HCT116 (cell line): ENCODE results near the gene MYLK3. TPM values are rescaled to one million over a fixed set of nuclear protein-coding genes. Genes with fewer than 3 reads are reported as not detected.
A peak's percentile ranks its signal among the peaks of the same experiment; 100 is the strongest.

Experiments used
- ATAC-seq: fragments of 200-7000 bp; cut with Tn5 transposase; 2 replicates; pipeline ENCODE4 v1.9.1; 2020; ENCODE audit warnings: mild to moderate bottlenecking, moderate library complexity
- BruUV-seq: library from RNA; stranded (reverse); fragments of 400-500 nt; replicated peaks from 2 replicates; lab custom pipeline; 2021; lab: Mats Ljungman, UMichigan
- CTCF ChIA-PET: fragments of 300-600 bp; sonication (Branson Sonifier 250); formaldehyde crosslinking; loops from one replicate; lab custom pipeline; 2021; ENCODE audit warnings: antibody characterized with exemption; lab: Charles Lee
- POLR2A ChIA-PET: fragments of 300-600, 350-600 bp; sonication (Branson Sonifier 250); formaldehyde crosslinking; loops from one replicate; lab custom pipeline; 2021; ENCODE audit warnings: antibody characterized with exemption; lab: Charles Lee
- RAD21 ChIA-PET, 2 experiments: fragments of 300-600 bp; sonication (Branson Sonifier 250); formaldehyde crosslinking; loops; one replicate each; lab custom pipeline; 2023; ENCODE audit warnings: low total read pairs in 2 of 2; ENCODE audit not compliant: uncharacterized antibody in 2 of 2, unreplicated experiment in 2 of 2, low non-redundant PET in 1 of 2; lab: Charles Lee
- DNase-seq: peaks from one replicate; pipeline ENCODE4 v3.0.0-alpha.2; 2010; ENCODE audit warnings: low read depth, low spot score
- H2AFZ ChIP-seq: fragments of 200-600 bp; shearing (Covaris generic), sonication (generic); 2 replicates; pipeline ENCODE4 v1.6.1; 2017; ENCODE audit warnings: low read depth, mixed run types, mixed read lengths, antibody characterized with exemption, low read length; ENCODE audit not compliant: poor library complexity, severe bottlenecking
- H3K27ac ChIP-seq: 2 replicates; pipeline ENCODE4 v1.5.1; 2012; ENCODE audit warnings: low read depth, low read length
- H3K27me3 ChIP-seq: fragments of 200-600 bp; sonication (generic); 2 replicates; pipeline ENCODE4 v1.6.1; 2016; ENCODE audit warnings: mixed run types, low read length, mixed read lengths; ENCODE audit not compliant: insufficient read depth
- H3K36me3 ChIP-seq, 2 experiments: fragments of 200-500 bp in 1 of 2; fragments of 200-600 bp in 1 of 2; sonication (Bioruptor generic) in 1 of 2; sonication (generic) in 1 of 2; 2 replicates each; pipeline versions ENCODE4 v1.5.1 to v1.6.1; 2014 to 2016; ENCODE audit warnings: low read length in 2 of 2, inconsistent platforms in 1 of 2, mixed read lengths in 1 of 2, mixed run types in 1 of 2; ENCODE audit not compliant: insufficient read depth in 2 of 2, control insufficient read depth in 1 of 2
- H3K4me1 ChIP-seq, 2 experiments: fragments of 200-600 bp in 1 of 2; sonication (generic) in 1 of 2; 2 replicates each; pipeline versions ENCODE4 v1.5.1 to v1.6.1; 2012 to 2017; ENCODE audit warnings: low read length in 2 of 2, inconsistent platforms in 1 of 2, mild to moderate bottlenecking in 1 of 2, mixed read lengths in 1 of 2, mixed run types in 1 of 2, moderate library complexity in 1 of 2; ENCODE audit not compliant: insufficient read depth in 2 of 2, control insufficient read depth in 1 of 2
- H3K4me2 ChIP-seq: fragments of 200-600 bp; sonication (generic); 2 replicates; pipeline ENCODE4 v1.6.1; 2017; ENCODE audit warnings: mixed run types, low read length, mixed read lengths
- H3K4me3 ChIP-seq, 2 experiments: fragments of 200-600 bp in 1 of 2; sonication (generic) in 1 of 2; replicated peaks in 1 of 2; 2 replicates each; pipeline ENCODE4 v1.5.1; 2011 to 2016; ENCODE audit warnings: low read length in 2 of 2, control low read depth in 1 of 2, low read depth in 1 of 2, mild to moderate bottlenecking in 1 of 2, mixed read lengths in 1 of 2, mixed run types in 1 of 2
- H3K79me2 ChIP-seq: fragments of 200-600 bp; sonication (generic); 2 replicates; pipeline ENCODE4 v1.6.1; 2017; ENCODE audit warnings: mild to moderate bottlenecking, mixed run types, low read length, moderate library complexity, mixed read lengths; ENCODE audit not compliant: insufficient read depth
- H3K9ac ChIP-seq: fragments of 200-600 bp; sonication (generic); 2 replicates; pipeline ENCODE4 v1.6.1; 2016; ENCODE audit warnings: low read length, mixed read lengths
- H3K9me2 ChIP-seq: fragments of 200-600 bp; sonication (generic), shearing (Covaris generic); 2 replicates; pipeline ENCODE4 v1.6.1; 2017; ENCODE audit warnings: mixed run types, mild to moderate bottlenecking, moderate library complexity; ENCODE audit not compliant: insufficient read depth
- H3K9me3 ChIP-seq, 2 experiments: fragments of 200-500 bp in 1 of 2; fragments of 200-600 bp in 1 of 2; sonication (Bioruptor generic) in 1 of 2; sonication (generic) in 1 of 2; 2 replicates each; pipeline ENCODE4 v1.6.1; 2014 to 2017; ENCODE audit warnings: low read length in 2 of 2, mixed read lengths in 2 of 2, inconsistent platforms in 1 of 2, low read depth in 1 of 2, mild to moderate bottlenecking in 1 of 2, mixed run types in 1 of 2, moderate library complexity in 1 of 2; ENCODE audit not compliant: control insufficient read depth in 1 of 2, insufficient read depth in 1 of 2
- H4K20me1 ChIP-seq: fragments of 200-600 bp; sonication (generic), shearing (Covaris generic); 2 replicates; pipeline ENCODE4 v1.6.1; 2017; ENCODE audit warnings: mixed run types, mild to moderate bottlenecking, moderate library complexity; ENCODE audit not compliant: insufficient read depth
- SIN3A ChIP-seq: IDR thresholded peaks from 2 replicates; pipeline ENCODE4 v1.6.1; 2012; ENCODE audit warnings: low read depth
- intact Hi-C: fragments of 100-400 bp; cut with micrococcal nuclease; formaldehyde crosslinking; loops from 2 replicates; pipeline ENCODE4 v1.10.0; 2022
- total RNA-seq: library from RNA; stranded (reverse); gene quantifications from one replicate; pipeline ENCODE4 v1.2.1, GENCODE V29; 2021; ENCODE audit not compliant: unreplicated experiment
- TF ChIP-seq, protein P1 (sequence below): IDR thresholded peaks from 2 replicates; pipeline ENCODE4 v1.6.1; 2011; ENCODE audit warnings: mild to moderate bottlenecking, low read length, moderate library complexity; ENCODE audit not compliant: insufficient replicate concordance; ENCODE audit errors: extremely low read depth
- TF ChIP-seq, protein P2 (sequence below): IDR thresholded peaks from 2 replicates; pipeline ENCODE4 v1.6.1; 2012
- TF ChIP-seq, protein P3 (sequence below): IDR thresholded peaks from 2 replicates; pipeline ENCODE4 v1.6.1; 2012

The MYLK3 gene
- total RNA-seq, 1 experiment from 2014 or later: 0.22 TPM

DNA sequence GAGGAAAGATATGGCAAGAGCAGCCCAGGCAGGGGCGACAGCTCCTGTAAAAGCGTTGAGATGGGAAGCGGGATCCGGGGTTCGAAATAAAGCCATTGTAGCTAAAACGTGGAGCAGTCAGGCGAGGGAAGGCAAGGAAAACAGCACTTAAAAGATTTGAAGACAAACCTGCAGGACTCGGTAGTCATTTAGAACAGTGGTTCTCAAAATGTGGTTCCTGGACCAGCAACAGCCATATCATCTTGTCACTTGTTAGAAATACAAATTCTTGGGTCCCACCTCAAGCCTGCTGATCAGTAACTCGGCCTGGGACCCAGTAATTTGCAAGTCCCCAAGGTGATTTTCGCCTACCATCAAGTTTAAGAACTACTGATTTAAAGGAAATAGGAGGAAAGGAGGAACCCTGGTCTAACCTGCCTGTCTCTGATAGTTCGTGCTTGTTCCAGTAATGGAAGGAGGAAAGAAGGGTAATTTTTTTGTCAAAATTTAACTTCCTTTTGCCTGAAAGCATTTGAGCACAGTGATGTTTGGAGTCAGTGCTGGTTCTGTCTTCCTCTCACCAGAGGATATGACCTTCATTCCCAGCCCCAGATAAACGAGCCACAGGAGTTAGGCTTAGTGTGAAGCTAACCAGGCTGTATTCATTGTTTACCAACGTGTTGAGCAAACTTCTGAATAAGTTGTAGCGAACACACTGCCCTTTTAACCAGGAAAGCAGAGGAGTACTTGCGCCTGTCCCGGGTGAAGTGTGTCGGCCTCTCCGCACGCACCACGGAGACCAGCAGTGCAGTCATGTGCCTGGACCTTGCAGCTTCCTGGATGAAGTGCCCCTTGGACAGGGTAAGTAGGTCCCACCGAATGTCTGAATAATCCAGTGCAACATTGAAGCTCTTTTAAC is 57.6 kb downstream of the MYLK3 start:
- no peaks in the 10 kb centered on the region for H3K27me3 ChIP-seq
- H3K27ac ChIP-seq: peak overlapping the region; percentile 93
- H3K9me2 ChIP-seq: no peaks in the 10 kb centered on the region
- peaks cover 25 to 33% of the 10 kb centered on the region in 2 experiments for H3K36me3 ChIP-seq
- ChIA-PET RAD21 (no interaction called here), CTCF (interaction anchor here (1.2 to 1.6 kb wide), 2 partner anchors 17 kb away, joined by 4 read pairs; no protein-coding TSS in a partner anchor), POLR2A (interaction anchor here (1.2 kb wide), 1 partner anchor 9 kb away, joined by 3 read pairs; no protein-coding TSS in a partner anchor)
- no peak for DNase-seq
- peak overlapping the region; percentile 82 to 95 for H3K4me3 ChIP-seq
- peak overlapping the region; percentile 92 for H3K9ac ChIP-seq
- H3K9me3 ChIP-seq: no peaks in the 10 kb centered on the region
- H3K4me1 ChIP-seq: peaks cover 14 to 23% of the 10 kb centered on the region in 2 experiments; a peak in 3 of 4 replicates
- intact Hi-C loops: no loop called here
- TF ChIP-seq, protein P1, sequence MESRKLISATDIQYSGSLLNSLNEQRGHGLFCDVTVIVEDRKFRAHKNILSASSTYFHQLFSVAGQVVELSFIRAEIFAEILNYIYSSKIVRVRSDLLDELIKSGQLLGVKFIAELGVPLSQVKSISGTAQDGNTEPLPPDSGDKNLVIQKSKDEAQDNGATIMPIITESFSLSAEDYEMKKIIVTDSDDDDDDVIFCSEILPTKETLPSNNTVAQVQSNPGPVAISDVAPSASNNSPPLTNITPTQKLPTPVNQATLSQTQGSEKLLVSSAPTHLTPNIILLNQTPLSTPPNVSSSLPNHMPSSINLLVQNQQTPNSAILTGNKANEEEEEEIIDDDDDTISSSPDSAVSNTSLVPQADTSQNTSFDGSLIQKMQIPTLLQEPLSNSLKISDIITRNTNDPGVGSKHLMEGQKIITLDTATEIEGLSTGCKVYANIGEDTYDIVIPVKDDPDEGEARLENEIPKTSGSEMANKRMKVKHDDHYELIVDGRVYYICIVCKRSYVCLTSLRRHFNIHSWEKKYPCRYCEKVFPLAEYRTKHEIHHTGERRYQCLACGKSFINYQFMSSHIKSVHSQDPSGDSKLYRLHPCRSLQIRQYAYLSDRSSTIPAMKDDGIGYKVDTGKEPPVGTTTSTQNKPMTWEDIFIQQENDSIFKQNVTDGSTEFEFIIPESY: no peak
- TF ChIP-seq, protein P2, sequence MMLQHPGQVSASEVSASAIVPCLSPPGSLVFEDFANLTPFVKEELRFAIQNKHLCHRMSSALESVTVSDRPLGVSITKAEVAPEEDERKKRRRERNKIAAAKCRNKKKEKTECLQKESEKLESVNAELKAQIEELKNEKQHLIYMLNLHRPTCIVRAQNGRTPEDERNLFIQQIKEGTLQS: no peak
- no peak for TF ChIP-seq SIN3A
- TF ChIP-seq, protein P3, sequence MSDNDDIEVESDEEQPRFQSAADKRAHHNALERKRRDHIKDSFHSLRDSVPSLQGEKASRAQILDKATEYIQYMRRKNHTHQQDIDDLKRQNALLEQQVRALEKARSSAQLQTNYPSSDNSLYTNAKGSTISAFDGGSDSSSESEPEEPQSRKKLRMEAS: no peak
- ATAC-seq: no peak
- peaks cover 15% of the 10 kb centered on the region; the same call in 1 of the 2 replicates for H4K20me1 ChIP-seq
- BruUV-seq: TSS peak; percentile 48
- H3K4me2 ChIP-seq: peak overlapping the region; percentile 90
- H3K79me2 ChIP-seq: peaks cover 71% of the 10 kb centered on the region
- H2AFZ ChIP-seq: no peak overlapping the region
